Stimulated activated CD8-positive, alpha-beta memory T cell treated with anti-CD3 and anti-CD28 coated beads, Interleukin-4, amount 100 ng/mL, for 48 hours (primary cell): ENCODE results near the gene TMTC1.

Source experiments
- DNase-seq: peaks from one replicate; pipeline ENCODE4 v3.0.0-alpha.2; 2020

TMTC1 gene

GRCh38 chr12:29609431-29610215 lies 174.1 kb downstream of the TMTC1 start:
- no peak for DNase-seq

DNA sequence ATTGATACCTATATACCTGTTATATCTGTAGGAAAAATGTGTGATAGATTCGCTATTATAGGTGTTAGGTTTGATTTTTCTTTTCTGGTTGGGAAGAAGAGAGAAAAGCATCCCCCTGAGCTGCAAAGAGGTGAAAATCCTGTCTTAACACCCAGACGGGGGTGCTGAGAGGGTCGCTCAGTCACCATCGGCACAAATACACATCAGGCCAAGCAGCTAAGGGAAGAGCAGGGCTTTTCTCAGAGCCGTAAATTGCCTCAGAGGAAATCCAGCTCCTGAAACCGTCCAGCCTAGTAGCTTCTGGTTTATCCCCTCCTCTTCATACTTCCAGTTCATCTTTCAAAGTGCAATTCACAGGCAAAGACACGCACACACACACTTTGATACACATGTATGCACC lies 175.2 kb downstream of the TMTC1 start:
- DNase-seq, result no peak

DNA sequence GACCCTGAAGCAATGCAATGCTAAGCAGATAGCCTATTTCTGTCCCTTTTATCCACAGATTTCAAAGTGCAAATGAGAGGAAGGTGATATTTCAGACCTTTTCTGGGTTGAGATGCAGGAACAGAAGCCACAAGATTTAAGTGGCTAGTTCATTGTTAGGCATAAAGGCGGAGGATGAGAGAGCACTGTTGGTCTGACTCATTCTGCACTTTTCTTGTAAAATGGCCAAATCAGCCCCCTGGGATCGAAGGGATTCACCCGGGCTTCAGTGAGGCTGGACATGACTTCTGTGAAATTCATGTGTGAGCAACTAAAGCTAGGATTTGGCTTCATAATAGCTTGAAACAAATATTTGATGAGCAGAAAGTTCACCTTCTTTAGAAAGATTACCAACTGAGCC lies 184.4 kb downstream of the TMTC1 start:
- no peak for DNase-seq

DNA sequence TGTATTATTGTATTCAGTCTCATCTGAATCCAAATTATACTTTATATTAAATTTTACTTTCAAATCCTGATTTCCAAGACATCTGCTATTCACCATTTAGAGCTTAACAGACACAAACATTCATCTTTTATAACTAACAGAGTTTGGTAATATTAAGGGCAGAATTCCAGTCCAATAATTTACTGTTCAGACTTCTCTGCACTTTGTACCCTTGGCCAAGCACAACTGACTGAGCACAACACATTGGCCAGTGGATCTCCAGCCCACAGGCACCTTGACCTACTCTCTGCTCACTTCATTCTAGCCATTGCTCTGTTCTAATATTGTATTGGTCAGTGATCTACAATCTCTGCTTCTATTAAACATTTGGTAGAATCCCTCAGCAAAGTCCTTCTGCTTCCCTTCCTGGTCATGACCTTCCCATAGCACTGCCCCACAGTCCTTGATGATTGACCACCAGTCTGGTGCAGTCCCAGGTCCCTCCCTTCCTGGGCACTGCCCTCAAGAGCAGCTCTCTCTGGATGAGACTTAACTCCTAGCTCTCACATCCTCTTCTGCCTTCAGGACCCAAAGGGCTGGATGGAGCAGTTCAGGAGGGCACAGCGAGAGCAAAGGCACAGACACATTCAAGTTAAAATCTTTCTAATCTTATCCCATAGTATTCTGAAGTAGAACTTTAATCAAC lies 188.5 kb downstream of the TMTC1 start:
- no peak for DNase-seq

DNA sequence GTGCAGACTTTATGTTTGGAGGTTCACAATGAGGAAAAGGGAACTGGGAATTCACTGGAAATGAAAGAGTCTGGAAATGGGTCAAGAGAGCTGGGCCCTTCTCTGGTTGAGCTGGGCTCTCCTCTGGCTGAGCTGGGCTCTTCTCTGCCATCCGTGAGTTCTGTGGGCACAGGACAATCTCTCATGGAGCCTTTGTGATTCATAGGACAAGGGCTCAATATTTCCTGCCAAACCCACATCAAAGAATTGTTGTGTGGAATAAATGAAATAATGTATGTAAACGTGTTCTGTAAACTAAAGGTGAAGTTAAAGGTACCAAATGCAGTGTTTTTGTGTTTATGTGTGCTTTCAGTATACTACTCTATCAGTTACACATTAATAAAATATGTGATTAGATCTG lies 190.7 kb downstream of the TMTC1 start:
- DNase-seq, result no peak

DNA sequence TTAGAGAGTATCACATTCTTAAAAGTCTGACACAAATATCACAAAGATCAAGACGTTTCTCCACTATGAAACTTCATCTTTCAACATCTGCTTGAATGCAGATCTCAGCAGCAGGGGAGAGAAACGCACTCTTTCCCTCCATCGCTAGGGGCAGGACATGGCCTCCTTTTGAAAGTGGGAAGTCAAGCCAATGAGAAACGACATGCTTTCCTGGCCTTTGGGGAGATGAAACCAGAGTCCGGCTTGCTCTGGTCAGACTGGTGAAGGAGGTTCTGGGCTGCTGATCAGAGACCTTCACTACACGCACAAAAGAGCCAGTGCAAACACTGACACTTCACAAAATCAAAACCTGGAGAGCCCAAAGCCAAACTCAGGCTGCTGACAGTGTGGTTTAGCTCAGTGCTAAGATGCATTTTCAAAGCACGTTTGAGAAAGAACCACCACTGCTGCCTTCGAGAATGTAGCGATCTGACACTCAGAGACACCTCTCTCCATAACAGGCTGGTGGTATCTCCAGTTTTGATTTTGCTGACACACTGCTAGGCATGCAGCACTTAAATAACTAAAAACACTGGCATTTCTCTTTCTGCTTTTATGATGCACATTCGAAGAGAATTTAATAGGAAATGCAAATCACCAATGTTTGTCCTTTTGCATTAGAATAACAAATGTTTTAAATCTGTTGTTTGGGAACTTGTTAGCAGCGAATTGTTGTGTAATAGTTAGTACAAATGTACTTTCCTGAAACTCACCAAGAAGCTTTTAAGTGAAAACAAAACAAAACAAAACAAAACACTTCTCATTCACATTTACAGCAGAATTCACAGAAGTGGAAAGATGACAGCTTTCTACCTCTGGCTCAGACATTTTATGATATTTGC lies 192.4 kb downstream of the TMTC1 start:
- no peak for DNase-seq

- no peak for DNase-seq
These were observed 193.9 kb downstream of the TMTC1 start for GRCh38 chr12:29589851-29590250.

- no peak for DNase-seq
These were observed 194.4 kb downstream of the TMTC1 start for GRCh38 chr12:29589286-29589820.

DNA sequence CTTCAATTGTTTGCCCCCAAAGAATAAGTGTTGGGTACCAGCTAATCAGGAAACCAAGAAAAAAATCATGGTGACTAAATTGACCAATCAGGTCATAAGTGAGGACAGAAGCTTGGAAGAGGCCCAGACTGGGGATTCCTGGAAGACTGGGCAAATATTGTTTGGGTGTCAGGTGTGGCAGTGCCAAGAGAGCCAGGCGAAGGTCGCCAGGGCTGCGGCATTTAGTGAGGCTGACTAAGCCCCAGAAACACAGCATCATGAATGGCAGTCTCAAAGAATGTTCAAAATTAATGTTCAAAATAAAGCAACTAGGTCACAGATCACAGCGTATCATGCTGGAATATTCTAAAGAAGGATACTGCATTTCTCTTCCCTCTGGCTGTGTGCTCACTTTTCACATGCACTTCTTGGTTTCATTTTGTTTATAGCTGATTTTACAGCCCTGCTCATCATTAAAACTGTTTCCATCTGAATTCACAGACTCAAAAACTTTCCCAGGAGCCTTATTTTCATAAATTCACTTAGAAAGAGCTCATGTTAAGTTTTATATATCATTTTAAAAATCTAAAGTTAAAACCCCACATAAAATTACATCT lies 201.0 kb downstream of the TMTC1 start:
- DNase-seq, result no peak

- no peak for DNase-seq
These were observed 201.6 kb downstream of the TMTC1 start for GRCh38 chr12:29582146-29582545.

DNA sequence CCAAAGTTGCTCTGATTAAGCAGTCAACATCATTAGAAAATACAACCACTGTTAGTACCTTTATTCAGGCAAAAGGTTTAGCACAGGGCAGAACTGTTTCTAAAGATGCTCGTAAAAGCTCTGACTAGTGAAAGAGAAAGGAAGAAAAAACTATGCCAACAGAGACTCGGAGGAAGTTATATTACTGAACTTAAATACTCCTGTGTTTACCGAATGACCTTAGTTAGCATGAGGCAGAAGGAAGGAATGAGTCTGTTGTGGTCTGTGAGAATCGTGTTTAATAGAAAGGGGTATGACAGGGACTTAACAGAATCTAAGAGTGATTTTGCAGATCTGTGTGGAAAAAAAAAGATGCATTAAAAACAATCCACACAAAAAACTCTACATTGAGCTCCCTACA lies 202.1 kb downstream of the TMTC1 start:
- DNase-seq, result no peak

GRCh38 chr12:29580971-29581370 lies 202.8 kb downstream of the TMTC1 start:
- no peak for DNase-seq

DNA sequence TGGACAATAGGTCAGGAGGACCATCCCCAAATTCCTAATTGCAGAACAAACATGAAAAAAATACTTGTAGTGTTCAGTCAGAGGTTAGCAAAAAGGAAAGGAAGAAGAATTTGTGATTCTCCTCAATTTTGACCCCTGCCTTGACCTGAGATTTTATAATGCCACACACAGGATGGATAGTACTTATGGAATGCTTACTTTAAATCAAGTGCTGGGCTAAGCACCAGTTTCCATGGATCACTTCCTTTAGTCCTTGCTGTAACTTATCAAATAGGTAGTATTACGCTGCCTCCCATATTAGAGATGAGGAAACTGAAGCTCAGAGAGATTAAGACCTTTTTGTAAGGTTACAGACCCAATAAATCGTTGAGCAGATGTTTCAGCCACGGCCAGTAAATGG lies 205.0 kb downstream of the TMTC1 start:
- DNase-seq, result no peak

GRCh38 chr12:29578070-29578469 lies 205.7 kb downstream of the TMTC1 start:
- no peak for DNase-seq

- no peak for DNase-seq
These were observed 209.2 kb downstream of the TMTC1 start for GRCh38 chr12:29574500-29574899.

GRCh38 chr12:29572938-29573337 lies 210.8 kb downstream of the TMTC1 start:
- DNase-seq, result no peak

GRCh38 chr12:29572464-29572863 lies 211.3 kb downstream of the TMTC1 start:
- DNase-seq, result no peak

DNA sequence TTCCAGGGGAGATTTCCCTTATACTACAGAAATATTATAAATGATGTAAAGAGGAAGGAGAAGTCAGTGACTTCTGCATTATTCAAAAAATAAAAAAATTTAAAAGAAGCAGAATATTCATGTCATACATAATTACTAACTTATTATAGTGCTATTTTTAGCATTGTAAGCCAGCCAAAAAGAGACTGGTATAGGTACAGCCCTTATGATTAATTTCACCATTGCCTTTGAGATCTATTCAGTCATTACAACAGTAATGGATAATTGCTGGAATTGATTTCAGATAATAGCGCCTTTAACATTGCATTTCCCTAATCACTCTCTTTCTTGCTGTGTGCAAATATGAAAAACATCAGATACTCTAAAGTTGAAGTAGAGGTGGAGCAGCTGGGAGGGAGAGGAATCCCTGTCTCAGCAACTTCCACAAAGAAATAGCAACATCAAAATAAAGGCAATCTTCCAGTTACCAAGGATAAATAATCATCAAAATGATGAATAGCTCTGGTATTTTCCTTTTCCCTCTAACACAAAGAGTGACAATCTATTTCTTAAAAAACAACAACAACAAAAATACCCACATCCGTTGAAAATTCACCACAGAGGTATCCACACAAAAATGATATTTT lies 214.5 kb downstream of the TMTC1 start:
- no peak for DNase-seq

- DNase-seq, result no peak
These were observed 217.3 kb downstream of the TMTC1 start for GRCh38 chr12:29566441-29566840.

- DNase-seq, result no peak
These were observed 218.0 kb downstream of the TMTC1 start for GRCh38 chr12:29565727-29566126.

GRCh38 chr12:29564925-29565324 lies 218.8 kb downstream of the TMTC1 start:
- no peak for DNase-seq

- DNase-seq, result no peak
These were observed 220.1 kb downstream of the TMTC1 start for GRCh38 chr12:29563636-29564035.
